Subcutaneous abdominal adipose tissue (tissue), 5 donors: ENCODE measurements around the gene SUPT20HL1.
"Not testable (repeated sequence)": the region's sequence is repeated elsewhere in the genome, so short reads cannot be mapped to it uniquely, and the experiment has no call there.

Experiments
- H3K27ac ChIP-seq: one replicate; pipeline ENCODE4 v1.7.0; 2013; ENCODE audit warnings: low read depth, mild to moderate bottlenecking, inconsistent platforms, low read length, moderate library complexity
- H3K27me3 ChIP-seq, 5 donors: one replicate each; pipeline ENCODE4 v1.7.0; 2013; ENCODE audit warnings: low read length in 5 of 5, inconsistent platforms in 1 of 5; ENCODE audit not compliant: control insufficient read depth in 5 of 5, insufficient read depth in 4 of 5
- H3K36me3 ChIP-seq, 5 donors: one replicate each; pipeline ENCODE4 v1.7.0; 2013; ENCODE audit warnings: low read length in 5 of 5; ENCODE audit not compliant: control insufficient read depth in 5 of 5, insufficient read depth in 5 of 5
- H3K4me1 ChIP-seq, 5 donors: one replicate each; pipeline ENCODE4 v1.7.0; 2013; ENCODE audit warnings: low read length in 5 of 5, mild to moderate bottlenecking in 3 of 5, moderate library complexity in 1 of 5; ENCODE audit not compliant: control insufficient read depth in 5 of 5, insufficient read depth in 5 of 5
- H3K4me3 ChIP-seq, 5 donors: one replicate each; pipeline ENCODE4 v1.7.0; 2013; ENCODE audit warnings: low read length in 5 of 5, low read depth in 1 of 5
- H3K9ac ChIP-seq, 5 donors: one replicate each; pipeline ENCODE4 v1.7.0; 2013; ENCODE audit warnings: low read length in 5 of 5, mild to moderate bottlenecking in 4 of 5, moderate library complexity in 3 of 5
- H3K9me3 ChIP-seq, 5 donors: one replicate each; pipeline ENCODE4 v1.7.0; 2013; ENCODE audit warnings: low read length in 5 of 5; ENCODE audit not compliant: control insufficient read depth in 5 of 5
- donor health status: healthy.
- donor health status: healthy.
- donor health status: healthy.
- donor health status: healthy.
- donor health status: healthy.

The SUPT20HL1 gene

GRCh38 chrX:24360272-24360671 is at the start of gene SUPT20HL1:
TSS of gene SUPT20HL1 (plus strand) at chrX:24360639. CDS start at chrX:24362761, 2,122 bp downstream.
- Histone ChIP-seq H3K9ac (no peak within 1 kb of the TSS), H3K4me1 (no peaks in the 10 kb centered on the region), H3K27me3 (peaks cover 0 to 8% (median 0%) of the 10 kb centered on the region in 5 donors), H3K9me3 (no peaks in the 10 kb centered on the region), H3K27ac (no peak within 1 kb of the TSS), H3K4me3 (no peak within 1 kb of the TSS), H3K36me3 (no peaks in the 10 kb centered on the region)

- H3K9ac ChIP-seq, H3K36me3 ChIP-seq, H3K4me3 ChIP-seq, H3K27ac ChIP-seq, H3K4me1 ChIP-seq, H3K9me3 ChIP-seq: not testable (repeated sequence)
- peaks cover 4 to 12% (median 6%) of the 10 kb centered on the region in 5 donors for H3K27me3 ChIP-seq
Measured at GRCh38 chrX:24310916-24311315, 49.5 kb upstream of the SUPT20HL1 start.

- not testable (repeated sequence) for H3K9ac ChIP-seq, H3K4me3 ChIP-seq, H3K4me1 ChIP-seq, H3K9me3 ChIP-seq, H3K27ac ChIP-seq, H3K36me3 ChIP-seq
- H3K27me3 ChIP-seq: peaks cover 0 to 10% (median 7%) of the 10 kb centered on the region in 5 donors
Measured at GRCh38 chrX:24311507-24312248, 48.8 kb upstream of the SUPT20HL1 start.

- H3K4me3 ChIP-seq, H3K27ac ChIP-seq, H3K36me3 ChIP-seq, H3K9ac ChIP-seq, H3K4me1 ChIP-seq, H3K9me3 ChIP-seq: not testable (repeated sequence)
- peaks cover 0 to 10% (median 7%) of the 10 kb centered on the region in 5 donors for H3K27me3 ChIP-seq
Measured at GRCh38 chrX:24312249-24312607, 48.2 kb upstream of the SUPT20HL1 start.

- Histone ChIP-seq H3K27me3 (peaks cover 0 to 12% (median 7%) of the 10 kb centered on the region in 5 donors), H3K9me3 (no peaks in the 10 kb centered on the region), H3K4me1 (no peaks in the 10 kb centered on the region), H3K27ac (no peak within 1 kb of the TSS), H3K9ac (no peak within 1 kb of the TSS), H3K4me3 (no peak within 1 kb of the TSS), H3K36me3 (no peaks in the 10 kb centered on the region)
Measured at GRCh38 chrX:24314019-24314635, 46.3 kb upstream of the SUPT20HL1 start, which contains the start of gene SUPT20HL2. TSS of gene SUPT20HL2 (minus strand) at chrX:24314069. CDS start at chrX:24313315, 754 bp downstream.

- Histone ChIP-seq H3K27ac (no peak overlapping the region), H3K4me3 (no peak overlapping the region), H3K4me1 (no peaks in the 10 kb centered on the region), H3K9me3 (no peaks in the 10 kb centered on the region), H3K36me3 (no peaks in the 10 kb centered on the region), H3K9ac (no peak overlapping the region), H3K27me3 (peaks cover 0 to 12% (median 7%) of the 10 kb centered on the region in 5 donors)
Measured at GRCh38 chrX:24316111-24316510, 44.3 kb upstream of the SUPT20HL1 start.

- Histone ChIP-seq H3K9ac (no peak overlapping the region), H3K27me3 (peaks cover 0 to 12% (median 11%) of the 10 kb centered on the region in 5 donors), H3K27ac (no peak overlapping the region), H3K9me3 (no peaks in the 10 kb centered on the region), H3K4me3 (no peak overlapping the region), H3K36me3 (no peaks in the 10 kb centered on the region), H3K4me1 (no peaks in the 10 kb centered on the region)
Measured at GRCh38 chrX:24317567-24317966, 42.9 kb upstream of the SUPT20HL1 start.

GRCh38 chrX:24321741-24322395 is 38.6 kb upstream of the SUPT20HL1 start:
- H3K27ac ChIP-seq: no peak overlapping the region
- H3K9ac ChIP-seq: no peak overlapping the region
- H3K9me3 ChIP-seq: no peaks in the 10 kb centered on the region
- no peak overlapping the region for H3K4me3 ChIP-seq
- peaks cover 6 to 20% (median 9%) of the 10 kb centered on the region in 5 donors for H3K27me3 ChIP-seq
- no peaks in the 10 kb centered on the region for H3K4me1 ChIP-seq
- H3K36me3 ChIP-seq: no peaks in the 10 kb centered on the region

GRCh38 chrX:24325231-24325630 is 35.2 kb upstream of the SUPT20HL1 start:
- Histone ChIP-seq H3K9ac (no peak overlapping the region), H3K9me3 (no peaks in the 10 kb centered on the region), H3K27me3 (peaks cover 0 to 20% (median 10%) of the 10 kb centered on the region in 5 donors), H3K36me3 (no peaks in the 10 kb centered on the region), H3K4me1 (no peaks in the 10 kb centered on the region), H3K27ac (no peak overlapping the region), H3K4me3 (no peak overlapping the region)

GRCh38 chrX:24332878-24333277 is 27.6 kb upstream of the SUPT20HL1 start:
- Histone ChIP-seq H3K4me3 (no peak overlapping the region), H3K27me3 (peaks cover 0 to 11% (median 0%) of the 10 kb centered on the region in 5 donors), H3K36me3 (no peaks in the 10 kb centered on the region), H3K27ac (no peak overlapping the region), H3K9me3 (no peaks in the 10 kb centered on the region), H3K4me1 (no peaks in the 10 kb centered on the region), H3K9ac (no peak overlapping the region)
